CD4-positive, alpha-beta T cell (primary cell): ENCODE measurements around the gene IBTK. TPM values are rescaled to one million over a fixed set of nuclear protein-coding genes. Genes with fewer than 3 reads are reported as not detected.

ENCODE experiments used
- ATAC-seq: fragments of 200-7000 bp; cut with Tn5 transposase; one replicate; pipeline ENCODE4 v1.10.0; 2022; ENCODE audit warnings: mild to moderate bottlenecking; ENCODE audit not compliant: poor library complexity
- CTCF ChIA-PET: fragments of 350-600 bp; sonication (Branson Sonifier 250); formaldehyde crosslinking; loops from one replicate; lab custom pipeline; 2021; ENCODE audit warnings: antibody characterized with exemption, inconsistent platforms; lab: Charles Lee
- POLR2A ChIA-PET: fragments of 350-600 bp; sonication (Branson Sonifier 250); formaldehyde crosslinking; loops from one replicate; lab custom pipeline; 2021; ENCODE audit warnings: antibody characterized with exemption, inconsistent platforms; lab: Charles Lee
- DNase-seq, 14 experiments: peaks; one replicate each; pipeline ENCODE4 v3.0.0-alpha.2; 2013 to 2020; ENCODE audit warnings: mixed read lengths in 2 of 14
- H3K27ac ChIP-seq, 2 donors: one replicate each; pipeline versions ENCODE4 v1.5.1 to v1.7.0; 2013; ENCODE audit warnings: low read length in 2 of 2, low read depth in 1 of 2, mild to moderate bottlenecking in 1 of 2
- H3K27me3 ChIP-seq, 2 experiments: 1 replicate in 1 of 2; 2 replicates in 1 of 2; pipeline versions ENCODE4 v1.6.1 to v1.7.0; 2013; ENCODE audit warnings: low read length in 2 of 2, control low read depth in 1 of 2, mild to moderate bottlenecking in 1 of 2, moderate library complexity in 1 of 2; ENCODE audit not compliant: insufficient read depth in 2 of 2, control insufficient read depth in 1 of 2
- H3K36me3 ChIP-seq: one replicate; pipeline ENCODE4 v1.6.1; 2013; ENCODE audit warnings: low read length, control low read depth; ENCODE audit not compliant: insufficient read depth
- H3K4me1 ChIP-seq: one replicate; pipeline ENCODE4 v1.6.1; 2013; ENCODE audit warnings: low read length, control low read depth; ENCODE audit not compliant: insufficient read depth
- H3K4me3 ChIP-seq: one replicate; pipeline ENCODE4 v1.5.1; 2013; ENCODE audit warnings: mild to moderate bottlenecking, low read length, moderate library complexity
- H3K9me3 ChIP-seq, 2 experiments: 1 replicate in 1 of 2; 2 replicates in 1 of 2; pipeline versions ENCODE4 v1.6.1 to v1.7.0; 2013; ENCODE audit warnings: low read length in 2 of 2, mild to moderate bottlenecking in 2 of 2, control low read depth in 1 of 2, moderate library complexity in 1 of 2; ENCODE audit not compliant: control insufficient read depth in 1 of 2, insufficient read depth in 1 of 2
- H3K27ac Mint-ChIP-seq: one replicate; pipeline ENCODE4 v1.8.0; 2020; ENCODE audit warnings: mixed read lengths
- H3K27me3 Mint-ChIP-seq: one replicate; pipeline ENCODE4 v1.8.0; 2021; ENCODE audit warnings: mixed read lengths
- H3K36me3 Mint-ChIP-seq: one replicate; pipeline ENCODE4 v1.8.0; 2021; ENCODE audit warnings: low read depth, mixed read lengths
- H3K4me1 Mint-ChIP-seq: one replicate; pipeline ENCODE4 v1.8.0; 2021; ENCODE audit warnings: low read depth, mixed read lengths
- H3K4me3 Mint-ChIP-seq: one replicate; pipeline ENCODE4 v1.8.0; 2020; ENCODE audit warnings: mild to moderate bottlenecking, mixed read lengths
- H3K9me3 Mint-ChIP-seq: one replicate; pipeline ENCODE4 v1.8.0; 2020; ENCODE audit warnings: mixed read lengths
- CTCF ChIP-seq: fragments of 200-600 bp; IDR thresholded peaks from one replicate; pipeline ENCODE4 v1.8.0; 2022; ENCODE audit warnings: antibody characterized with exemption, mild to moderate bottlenecking
- intact Hi-C, 2 experiments: fragments of 100-400 bp; cut with DNase I in 1 of 2; cut with micrococcal nuclease in 1 of 2; formaldehyde crosslinking; loops; one replicate each; pipeline versions ENCODE4 v1.15.1 to v1.9.0; 2023 to 2025; cut with DNase I, micrococcal nuclease
- total RNA-seq, 174 experiments: library from RNA in 2 of 174; stranded (reverse) in 2 of 174; gene quantifications; one replicate each; pipeline ENCODE4 v1.2.3 and lab custom pipeline; 2021 to 2026

The IBTK gene
- total RNA-seq, 2 experiments from 2014 or later = 11.0 to 11.2 TPM

- no peak for ATAC-seq
- Mint-ChIP-seq H3K9me3 (no peaks in the 10 kb centered on the region), H3K4me3 (no peak overlapping the region), H3K36me3 (peaks cover 59% of the 10 kb centered on the region), H3K27me3 (no peaks in the 10 kb centered on the region), H3K27ac (no peak overlapping the region), H3K4me1 (peaks cover 34% of the 10 kb centered on the region)
- no peak for DNase-seq
- ChIA-PET CTCF (no interaction called here), POLR2A (no interaction called here)
- intact Hi-C loops = no loop called here
- Histone ChIP-seq H3K36me3 (peaks cover 20% of the 10 kb centered on the region), H3K27me3 (no peaks in the 10 kb centered on the region), H3K27ac (no peak overlapping the region), H3K9me3 (no peaks in the 10 kb centered on the region), H3K4me3 (no peak overlapping the region), H3K4me1 (no peaks in the 10 kb centered on the region)
- no peak for TF ChIP-seq CTCF
Observed at GRCh38 chr6:82237013-82237412, 10.5 kb downstream of the IBTK start.

- Mint-ChIP-seq H3K27ac (peak overlapping the region; percentile 3), H3K9me3 (no peaks in the 10 kb centered on the region), H3K4me1 (peaks cover 21% of the 10 kb centered on the region), H3K4me3 (no peak overlapping the region), H3K36me3 (peaks cover 84% of the 10 kb centered on the region), H3K27me3 (no peaks in the 10 kb centered on the region)
- ATAC-seq = no peak
- intact Hi-C loops = no loop called here
- H3K36me3 ChIP-seq = peaks cover 61% of the 10 kb centered on the region
- no peak for DNase-seq
- CTCF ChIA-PET = no interaction called here
- POLR2A ChIA-PET = interaction anchor here (0.6 kb wide), 1 partner anchor 36 kb away, joined by 3 read pairs; no protein-coding TSS in a partner anchor
- no peak overlapping the region for H3K27ac ChIP-seq
- no peaks in the 10 kb centered on the region for H3K4me1 ChIP-seq
- H3K9me3 ChIP-seq = no peaks in the 10 kb centered on the region
- TF ChIP-seq CTCF = no peak
- no peaks in the 10 kb centered on the region for H3K27me3 ChIP-seq
- H3K4me3 ChIP-seq = no peak overlapping the region
Observed at GRCh38 chr6:82227770-82228169, 19.8 kb downstream of the IBTK start.

GRCh38 chr6:82220167-82220566 lies 27.4 kb downstream of the IBTK start:
- Mint-ChIP-seq H3K4me3 (no peak overlapping the region), H3K36me3 (peaks cover 74% of the 10 kb centered on the region), H3K4me1 (no peaks in the 10 kb centered on the region), H3K27me3 (no peaks in the 10 kb centered on the region), H3K9me3 (no peaks in the 10 kb centered on the region), H3K27ac (no peak overlapping the region)
- Histone ChIP-seq H3K4me3 (no peak overlapping the region), H3K9me3 (no peaks in the 10 kb centered on the region), H3K36me3 (peaks cover 72% of the 10 kb centered on the region), H3K27ac (no peak overlapping the region), H3K27me3 (no peaks in the 10 kb centered on the region), H3K4me1 (no peaks in the 10 kb centered on the region)
- TF ChIP-seq CTCF = no peak
- ATAC-seq = no peak
- ChIA-PET POLR2A (no interaction called here), CTCF (no interaction called here)
- DNase-seq = no peak
- intact Hi-C loops = loop anchor here in 1 of 2 experiments (5.0 kb wide), 1 partner anchor 33 kb away; no protein-coding TSS in a partner anchor
